Activated T-helper 1 cell treated with anti-CD3 and anti-CD28 coated beads, Interleukin-12 subunit alpha, Interleukin-12 subunit beta, Interleukin-2, Interleukin-4 antibody, amounts not matched to agents 30 ng/mL and 10 ng/mL and 1 ng/mL, durations not matched to agents 14 hours and 24 hours and 36 hours (primary cell): Measurements from ENCODE around the gene LRMDA. TPM values are rescaled to one million over a fixed set of nuclear protein-coding genes. Genes with fewer than 3 reads are reported as not detected.

ENCODE experiments used
- DNase-seq: peaks from one replicate; pipeline ENCODE4 v3.0.0; 2021; ENCODE audit warnings: low spot score
- H3K27ac Mint-ChIP-seq: one replicate; pipeline ENCODE4 v1.8.0; 2021; ENCODE audit warnings: mild to moderate bottlenecking, mixed read lengths
- H3K27me3 Mint-ChIP-seq: one replicate; pipeline ENCODE4 v1.8.0; 2022; ENCODE audit warnings: mild to moderate bottlenecking, moderate library complexity, mixed read lengths; ENCODE audit not compliant: insufficient read depth
- H3K36me3 Mint-ChIP-seq: one replicate; pipeline ENCODE4 v1.8.0; 2021; ENCODE audit warnings: low read depth, mixed read lengths
- H3K4me1 Mint-ChIP-seq: one replicate; pipeline ENCODE4 v1.8.0; 2021; ENCODE audit warnings: low read depth, mixed read lengths
- H3K4me3 Mint-ChIP-seq: one replicate; pipeline ENCODE4 v1.8.0; 2021; ENCODE audit warnings: mild to moderate bottlenecking, moderate library complexity, mixed read lengths
- H3K9me3 Mint-ChIP-seq: one replicate; pipeline ENCODE4 v1.8.0; 2021; ENCODE audit warnings: mixed read lengths
- intact Hi-C: fragments of 100-400 bp; cut with micrococcal nuclease; formaldehyde crosslinking; loops from one replicate; pipeline ENCODE4 v1.15.1; 2024
- total RNA-seq: library from RNA; stranded (reverse); gene quantifications from 2 replicates; pipeline ENCODE4 v1.2.3, GENCODE V29; 2022

Gene LRMDA
- total RNA-seq, 1 donor from 2014 or later: not detected

DNA sequence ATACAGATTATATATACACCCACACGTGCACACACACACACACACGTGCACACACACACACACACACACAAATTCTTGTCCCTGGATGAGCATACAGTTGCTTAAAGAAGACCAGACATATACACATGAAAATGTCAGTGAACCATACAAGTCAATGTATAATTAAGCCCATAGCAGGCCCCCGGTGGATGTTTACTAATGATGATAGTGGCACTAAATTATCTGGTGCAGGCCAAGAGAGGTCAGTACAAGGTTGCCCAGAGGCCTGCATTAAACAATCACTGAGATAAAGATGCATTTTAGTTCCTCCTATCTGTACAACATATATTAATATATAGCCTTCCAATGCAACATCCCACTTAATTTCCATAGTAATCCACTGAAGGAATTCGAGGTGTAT, 860.5 kb downstream of the LRMDA start:
- no peaks in the 10 kb centered on the region for H3K4me1 Mint-ChIP-seq
- H3K27ac Mint-ChIP-seq: no peak overlapping the region
- no peak overlapping the region for H3K4me3 Mint-ChIP-seq
- H3K36me3 Mint-ChIP-seq: no peaks in the 10 kb centered on the region
- intact Hi-C loops: no loop called here
- no peaks in the 10 kb centered on the region for H3K9me3 Mint-ChIP-seq
- DNase-seq: no peak
- no peaks in the 10 kb centered on the region for H3K27me3 Mint-ChIP-seq

DNA sequence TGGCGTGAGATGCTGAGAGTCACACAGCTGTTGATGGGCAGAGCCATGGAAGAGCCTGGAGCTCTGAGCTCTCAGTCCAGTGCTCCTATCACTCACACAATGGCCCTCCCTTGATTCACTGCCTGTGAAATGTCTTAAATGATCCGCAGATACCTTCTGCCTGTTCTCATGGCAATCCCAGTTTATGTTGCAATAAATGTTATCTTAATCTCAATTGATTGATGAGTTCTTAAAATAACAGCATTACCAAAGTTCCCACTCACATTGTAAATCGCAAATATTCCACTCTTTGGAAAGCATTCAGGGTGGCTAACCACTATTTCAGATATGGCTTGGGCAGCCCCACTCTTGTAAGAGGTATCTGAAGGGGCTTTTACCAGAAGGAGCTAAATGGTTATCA, 865.5 kb downstream of the LRMDA start:
- Mint-ChIP-seq H3K27me3 (no peaks in the 10 kb centered on the region), H3K4me3 (no peak overlapping the region), H3K36me3 (no peaks in the 10 kb centered on the region), H3K9me3 (no peaks in the 10 kb centered on the region), H3K4me1 (no peaks in the 10 kb centered on the region), H3K27ac (no peak overlapping the region)
- DNase-seq: no peak
- intact Hi-C loops: no loop called here

DNA sequence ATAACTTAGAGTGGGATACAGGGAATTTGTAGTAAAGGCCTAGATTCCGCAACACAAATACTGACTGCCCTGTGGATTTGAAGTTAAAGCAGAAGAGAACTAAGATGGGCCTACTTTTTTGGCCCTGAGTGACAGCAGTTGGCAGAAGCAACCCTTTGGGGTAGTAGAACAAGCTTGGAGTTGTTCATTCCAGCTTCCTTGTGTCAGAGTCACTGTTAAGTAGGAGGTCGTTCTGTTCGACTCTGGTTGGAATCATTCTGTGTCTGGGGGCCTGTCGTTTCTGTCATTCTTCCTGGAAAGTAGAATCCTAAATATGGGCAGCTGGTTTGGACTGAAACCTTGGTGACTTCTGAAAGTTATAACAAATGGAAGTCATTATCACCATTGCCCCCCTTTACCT, 865.9 kb downstream of the LRMDA start:
- intact Hi-C loops: no loop called here
- H3K4me1 Mint-ChIP-seq: no peaks in the 10 kb centered on the region

DNA sequence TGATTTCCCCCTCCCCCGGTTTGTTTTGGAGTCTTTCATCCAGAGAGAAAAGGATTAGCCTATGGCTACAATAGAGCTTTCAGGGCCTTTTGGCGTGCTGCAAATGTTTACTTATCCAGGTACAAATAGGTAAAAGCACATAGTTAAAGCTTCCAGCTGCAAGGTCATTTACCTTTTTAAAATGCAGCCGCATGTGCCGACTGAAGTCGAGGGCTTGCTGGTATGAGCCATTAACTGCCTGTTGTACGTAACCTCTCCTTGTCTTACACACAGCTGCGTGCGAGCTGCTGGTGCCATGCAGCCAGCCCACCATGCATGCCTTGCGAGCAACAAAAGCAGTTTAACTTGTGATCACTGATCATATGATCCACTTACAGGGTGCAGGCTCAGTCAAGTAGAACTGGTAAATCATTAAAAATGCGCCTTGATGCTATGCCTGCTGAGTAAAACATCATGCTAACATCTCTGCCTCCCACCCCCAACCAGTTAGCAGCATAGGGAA, 866.4 kb downstream of the LRMDA start:
- DNase-seq: no peak
- H3K27ac Mint-ChIP-seq: no peak overlapping the region
- no peaks in the 10 kb centered on the region for H3K36me3 Mint-ChIP-seq
- no peaks in the 10 kb centered on the region for H3K27me3 Mint-ChIP-seq
- H3K4me3 Mint-ChIP-seq: no peak overlapping the region
- H3K4me1 Mint-ChIP-seq: no peaks in the 10 kb centered on the region
- H3K9me3 Mint-ChIP-seq: no peaks in the 10 kb centered on the region
- intact Hi-C loops: no loop called here

More for the DNA sequence above, 865.9 kb downstream of the LRMDA start:
- Mint-ChIP-seq H3K4me3 (no peak overlapping the region), H3K36me3 (no peaks in the 10 kb centered on the region), H3K9me3 (no peaks in the 10 kb centered on the region), H3K27ac (no peak overlapping the region), H3K27me3 (no peaks in the 10 kb centered on the region)
- DNase-seq: no peak

DNA sequence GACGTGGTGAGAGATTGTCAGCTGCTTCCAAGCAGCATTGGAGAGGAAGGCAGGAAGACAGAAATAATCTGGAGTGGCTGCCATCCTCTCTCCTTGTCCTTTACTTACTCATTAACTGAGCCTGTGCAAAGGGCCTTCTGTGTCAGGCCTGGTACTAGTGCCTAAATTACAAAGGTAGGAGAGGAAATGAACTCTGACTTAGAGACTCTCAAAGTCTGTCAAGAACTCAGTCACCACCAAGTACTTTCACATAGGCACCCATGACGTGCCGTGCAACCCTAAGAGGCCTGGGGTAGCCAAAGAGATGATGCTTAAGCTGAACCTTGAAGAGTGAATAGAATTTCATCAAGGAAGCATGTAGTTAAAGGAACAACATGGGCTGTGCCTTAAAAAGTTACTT, 866.9 kb downstream of the LRMDA start:
- Mint-ChIP-seq H3K36me3 (no peaks in the 10 kb centered on the region), H3K27me3 (no peaks in the 10 kb centered on the region), H3K27ac (no peak overlapping the region), H3K4me3 (no peak overlapping the region), H3K9me3 (no peaks in the 10 kb centered on the region), H3K4me1 (no peaks in the 10 kb centered on the region)
- intact Hi-C loops: no loop called here
- DNase-seq: no peak

DNA sequence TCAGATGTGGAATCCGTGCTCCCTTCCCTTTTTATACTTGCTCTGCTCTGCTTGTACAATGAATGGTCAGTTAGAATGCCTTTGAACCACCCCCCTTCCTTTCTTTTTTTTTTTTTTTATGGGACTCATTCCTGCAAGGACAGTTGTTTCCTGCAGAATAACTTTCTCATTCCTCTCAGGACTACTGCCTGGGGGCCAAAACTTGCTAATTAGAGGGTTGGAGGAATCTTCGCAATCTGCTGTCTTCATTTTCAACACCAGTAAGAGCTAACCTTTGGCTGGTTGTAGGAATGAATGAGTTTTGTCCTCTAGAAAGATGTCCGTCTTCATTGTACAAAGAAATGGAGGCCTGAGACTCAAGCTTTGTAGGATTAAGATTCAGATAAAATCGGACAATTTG, 868.1 kb downstream of the LRMDA start:
- H3K4me1 Mint-ChIP-seq: no peaks in the 10 kb centered on the region
- intact Hi-C loops: no loop called here
- no peak overlapping the region for H3K4me3 Mint-ChIP-seq

DNA sequence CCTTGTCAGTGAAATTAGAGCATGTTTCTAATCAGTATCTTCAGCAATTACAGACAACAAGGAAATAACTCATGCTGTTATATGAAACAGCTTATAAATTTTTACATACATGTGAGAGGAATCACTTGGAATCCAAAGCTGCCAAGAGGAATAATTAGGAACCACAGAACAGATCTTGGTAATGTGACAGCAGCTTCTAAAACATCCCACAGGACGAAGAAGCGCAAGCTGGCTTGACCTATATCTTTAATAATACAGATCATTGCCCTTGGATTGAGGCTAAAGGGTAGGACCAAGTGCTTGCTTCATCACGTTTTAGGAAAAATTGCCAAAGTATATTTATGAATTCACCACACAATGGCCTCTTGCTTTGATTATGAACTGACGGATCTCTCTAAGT, 869.8 kb downstream of the LRMDA start:
- no peak for DNase-seq
- no peaks in the 10 kb centered on the region for H3K4me1 Mint-ChIP-seq
- no peaks in the 10 kb centered on the region for H3K27me3 Mint-ChIP-seq
- no peak overlapping the region for H3K4me3 Mint-ChIP-seq
- intact Hi-C loops: no loop called here
- H3K27ac Mint-ChIP-seq: no peak overlapping the region
- no peaks in the 10 kb centered on the region for H3K36me3 Mint-ChIP-seq
- no peaks in the 10 kb centered on the region for H3K9me3 Mint-ChIP-seq

More for the DNA sequence above, 868.1 kb downstream of the LRMDA start:
- no peak for DNase-seq
- H3K9me3 Mint-ChIP-seq: no peaks in the 10 kb centered on the region
- no peak overlapping the region for H3K27ac Mint-ChIP-seq
- no peaks in the 10 kb centered on the region for H3K27me3 Mint-ChIP-seq
- no peaks in the 10 kb centered on the region for H3K36me3 Mint-ChIP-seq

DNA sequence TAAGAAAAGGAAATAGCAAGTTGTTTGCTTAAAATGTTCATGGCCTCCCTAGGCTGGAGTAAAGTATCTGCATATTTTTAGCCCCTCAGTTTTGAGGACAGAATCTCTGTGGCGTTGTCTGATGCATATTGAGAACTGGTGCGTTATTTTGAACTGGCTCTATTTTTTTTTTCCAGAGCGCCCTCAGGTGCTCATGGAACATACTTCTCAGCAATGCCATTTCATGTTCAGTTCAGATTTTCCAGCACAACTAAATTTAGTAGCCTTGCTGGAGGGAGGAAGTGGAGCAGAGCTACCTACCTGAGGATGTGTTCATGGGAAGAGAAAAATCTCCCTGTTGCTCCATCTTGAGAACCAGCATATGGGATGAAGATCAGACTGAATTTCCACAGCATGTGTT, 870.5 kb downstream of the LRMDA start:
- Mint-ChIP-seq H3K9me3 (no peaks in the 10 kb centered on the region), H3K4me3 (no peak overlapping the region)

DNA sequence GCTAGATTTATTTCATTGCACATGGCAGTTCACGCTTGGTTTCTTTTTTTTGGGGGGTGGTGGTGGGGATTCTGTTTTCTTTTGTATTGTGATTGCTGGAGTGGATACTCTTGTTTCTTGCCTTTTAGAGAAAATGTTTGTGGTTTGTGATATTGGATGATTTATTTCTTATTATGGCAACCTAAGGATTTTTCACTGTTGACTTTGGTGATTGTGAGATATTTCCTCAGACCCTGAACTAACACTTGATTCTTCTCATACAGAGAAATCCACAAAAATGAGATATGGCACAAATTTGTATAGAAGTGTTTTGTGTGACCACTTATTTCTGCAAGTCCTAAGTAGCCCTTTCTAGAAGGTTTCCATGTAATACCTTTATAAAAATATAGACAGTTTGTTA, 871.1 kb downstream of the LRMDA start:
- Mint-ChIP-seq H3K36me3 (no peaks in the 10 kb centered on the region), H3K27me3 (peaks cover 2% of the 10 kb centered on the region), H3K9me3 (no peaks in the 10 kb centered on the region), H3K4me1 (no peaks in the 10 kb centered on the region), H3K4me3 (no peak overlapping the region), H3K27ac (no peak overlapping the region)
- intact Hi-C loops: no loop called here
- no peak for DNase-seq

More for the DNA sequence above, 870.5 kb downstream of the LRMDA start:
- intact Hi-C loops: no loop called here
- H3K4me1 Mint-ChIP-seq: no peaks in the 10 kb centered on the region
- peaks cover 1% of the 10 kb centered on the region for H3K27me3 Mint-ChIP-seq
- no peak overlapping the region for H3K27ac Mint-ChIP-seq
- no peak for DNase-seq
- H3K36me3 Mint-ChIP-seq: no peaks in the 10 kb centered on the region

DNA sequence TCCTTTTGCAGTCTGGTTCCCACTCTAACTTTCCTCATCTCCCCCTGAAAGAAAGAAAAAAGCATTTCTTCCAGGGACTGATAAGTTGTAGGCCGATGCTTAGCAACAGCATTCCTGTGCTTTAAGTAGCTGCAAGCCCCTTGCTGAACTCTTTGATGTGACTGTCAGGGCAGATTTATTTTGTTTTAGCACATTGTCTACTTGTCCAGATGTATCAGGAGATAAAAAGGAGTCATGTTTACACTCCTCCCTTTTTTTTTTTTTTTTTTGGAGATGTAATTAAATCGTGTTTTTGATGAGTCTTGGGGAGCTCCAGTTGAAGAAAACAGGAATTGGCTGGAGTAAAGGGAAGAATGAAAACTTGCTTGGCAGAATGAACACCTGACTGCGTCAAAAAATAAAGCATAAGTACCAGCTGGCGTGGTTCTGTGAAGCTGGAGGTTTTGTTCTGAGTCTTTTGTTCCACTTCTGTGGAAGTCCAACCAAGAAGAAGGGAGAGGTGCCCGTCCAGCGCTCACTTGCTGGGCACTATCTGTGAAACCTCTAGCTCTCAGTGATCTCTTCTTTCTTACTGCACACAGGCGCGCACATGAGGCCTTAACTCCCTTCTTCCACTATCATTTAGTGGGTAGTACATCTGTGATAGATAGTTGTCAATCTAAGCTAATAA, 871.7 kb downstream of the LRMDA start:
- no peak overlapping the region for H3K4me3 Mint-ChIP-seq
- no peaks in the 10 kb centered on the region for H3K9me3 Mint-ChIP-seq
- peaks cover 2% of the 10 kb centered on the region for H3K27me3 Mint-ChIP-seq
- H3K27ac Mint-ChIP-seq: no peak overlapping the region
- H3K36me3 Mint-ChIP-seq: no peaks in the 10 kb centered on the region
- no peaks in the 10 kb centered on the region for H3K4me1 Mint-ChIP-seq
- DNase-seq: no peak
- intact Hi-C loops: no loop called here

DNA sequence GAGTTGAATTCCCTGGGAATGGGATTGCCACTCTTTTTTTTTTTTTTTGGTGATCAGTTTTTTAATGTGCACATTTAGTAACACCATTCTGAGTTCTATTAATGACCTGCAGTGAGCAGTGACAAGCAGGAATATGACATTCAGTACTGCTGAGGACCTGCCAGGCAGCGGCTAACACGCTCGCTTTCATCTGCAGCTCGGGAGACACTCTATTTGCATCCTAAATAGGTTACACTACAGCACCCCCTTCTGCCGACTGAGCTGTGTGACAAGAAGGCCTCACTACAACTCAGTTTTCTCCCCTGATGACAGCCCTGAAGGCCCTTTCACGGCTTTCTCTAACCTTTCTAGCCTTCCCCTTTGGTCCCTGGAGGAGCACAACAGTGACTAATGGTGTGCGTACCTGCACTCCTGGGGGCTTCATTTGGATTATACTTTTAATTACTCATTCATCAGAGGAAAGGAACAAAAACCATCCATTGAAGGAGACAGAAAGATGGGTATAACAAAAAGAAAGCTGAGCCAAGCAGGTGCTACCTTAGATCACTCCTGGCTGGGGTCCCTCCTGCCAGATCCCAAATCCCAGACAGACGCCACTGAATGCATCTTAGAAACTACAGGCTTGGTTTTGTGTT, 872.4 kb downstream of the LRMDA start:
- H3K9me3 Mint-ChIP-seq: no peaks in the 10 kb centered on the region
- H3K27me3 Mint-ChIP-seq: peaks cover 2% of the 10 kb centered on the region
- H3K36me3 Mint-ChIP-seq: no peaks in the 10 kb centered on the region
- intact Hi-C loops: no loop called here
- no peaks in the 10 kb centered on the region for H3K4me1 Mint-ChIP-seq
- no peak for DNase-seq
- no peak overlapping the region for H3K27ac Mint-ChIP-seq
- no peak overlapping the region for H3K4me3 Mint-ChIP-seq

DNA sequence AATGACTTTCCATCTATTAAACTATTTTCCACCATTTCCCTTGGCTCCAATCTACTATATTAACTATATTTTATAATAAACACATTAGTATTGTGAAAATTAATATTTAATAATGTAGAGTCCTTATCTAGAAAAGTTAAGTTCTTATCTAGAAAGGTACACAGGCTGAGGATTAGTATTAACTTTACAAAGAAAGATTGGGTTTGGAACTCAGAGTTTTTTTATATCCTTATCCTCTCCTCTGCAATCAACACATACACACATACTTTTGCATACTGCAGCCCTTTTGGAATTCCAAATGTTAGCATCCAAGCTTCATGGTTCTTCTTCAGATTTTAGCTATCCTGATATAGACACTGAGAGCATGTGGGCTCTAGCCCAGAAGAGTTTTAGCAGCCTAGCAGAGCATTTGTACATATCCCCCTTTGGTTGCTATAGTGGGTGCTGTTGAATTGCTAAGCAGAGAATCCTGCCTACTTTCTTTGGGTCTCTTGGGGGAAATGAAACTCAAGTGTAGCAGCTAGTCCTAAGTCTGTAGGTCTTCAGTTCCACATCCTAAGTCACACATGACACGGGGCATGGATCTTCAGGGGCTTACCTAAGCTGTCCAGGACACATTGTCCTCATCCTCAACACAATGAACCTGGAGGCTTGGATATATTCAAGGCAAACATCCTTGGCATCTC, 874.6 kb downstream of the LRMDA start:
- Mint-ChIP-seq H3K27me3 (peaks cover 2% of the 10 kb centered on the region), H3K36me3 (no peaks in the 10 kb centered on the region), H3K4me1 (no peaks in the 10 kb centered on the region), H3K27ac (no peak overlapping the region), H3K4me3 (no peak overlapping the region), H3K9me3 (no peaks in the 10 kb centered on the region)
- intact Hi-C loops: no loop called here
- DNase-seq: no peak

DNA sequence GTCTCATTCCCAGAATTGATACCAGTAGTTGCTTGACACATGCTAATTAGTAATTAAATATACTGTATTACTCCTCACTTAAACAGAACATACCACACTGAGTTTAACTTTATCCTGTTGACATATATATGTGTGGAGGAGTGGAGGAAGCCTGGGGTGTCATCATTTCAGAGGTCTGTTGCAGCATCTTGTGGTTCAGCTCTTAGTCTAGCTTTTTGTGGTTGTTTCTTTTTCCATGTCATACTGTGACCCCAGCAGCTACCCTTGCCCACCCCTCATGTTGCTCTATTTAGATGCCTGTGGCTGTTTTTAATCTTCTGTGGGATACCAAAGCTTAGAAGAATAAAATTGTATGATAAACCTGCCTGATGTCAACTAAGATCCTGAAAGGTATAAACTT, 875.4 kb downstream of the LRMDA start:
- no peak overlapping the region for H3K4me3 Mint-ChIP-seq
- no peak for DNase-seq
- H3K27me3 Mint-ChIP-seq: peaks cover 2% of the 10 kb centered on the region
- intact Hi-C loops: no loop called here
- no peaks in the 10 kb centered on the region for H3K4me1 Mint-ChIP-seq
- no peaks in the 10 kb centered on the region for H3K9me3 Mint-ChIP-seq
- no peaks in the 10 kb centered on the region for H3K36me3 Mint-ChIP-seq
- no peak overlapping the region for H3K27ac Mint-ChIP-seq
